A549 (cell line): ENCODE data around the gene MYT1. TPM values are rescaled to one million over a fixed set of nuclear protein-coding genes. Genes with fewer than 3 reads are reported as not detected.

Source experiments
- ATAC-seq, 2 experiments: fragments of 200-7000 bp in 1 of 2; fragments of >200 bp in 1 of 2; cut with Nextera tagmentation in 1 of 2; cut with Tn5 transposase in 1 of 2; 3 replicates each; pipeline versions ENCODE4 v1.8.0 to v1.9.1; 2018 to 2020; ENCODE audit warnings: mild to moderate bottlenecking in 1 of 2, moderate library complexity in 1 of 2
- CTCF ChIA-PET: fragments of 300-600 bp; sonication (Branson Sonifier 250); formaldehyde crosslinking; extraction: SDS; loops from one replicate; lab custom pipeline; 2021; ENCODE audit warnings: antibody characterized with exemption, inconsistent platforms; lab: Yijun Ruan, JAX
- POLR2A ChIA-PET: fragments of 350-600 bp; formaldehyde crosslinking; extraction: SDS; loops from one replicate; lab custom pipeline; 2021; ENCODE audit warnings: antibody characterized with exemption, inconsistent platforms; lab: Yijun Ruan, JAX
- DNase-seq, 2 experiments: peaks; one replicate each; pipeline versions ENCODE4 v3.0.0 to v3.0.0-alpha.2; 2011 to 2016; ENCODE audit warnings: low read depth in 1 of 2, low spot score in 1 of 2
- FAIRE-seq: peaks from 2 replicates; lab custom pipeline; 2011; peaks lifted over from hg19 to GRCh38; lab: Jason Lieb, UNC
- H3K27ac ChIP-seq, 2 experiments: fragments of >200 bp; sonication (Bioruptor Twin); formaldehyde crosslinking; 3 replicates each; pipeline ENCODE4 v1.5.1; 2016 to 2017
- H3K4me1 ChIP-seq: fragments of >200 bp; sonication (Bioruptor Twin); formaldehyde crosslinking; 3 replicates; pipeline ENCODE4 v1.6.1; 2016
- H3K4me2 ChIP-seq: fragments of >200 bp; sonication (Bioruptor Twin); formaldehyde crosslinking; 3 replicates; pipeline ENCODE4 v1.6.1; 2016
- H3K4me3 ChIP-seq: fragments of >200 bp; sonication (Bioruptor Twin); formaldehyde crosslinking; 3 replicates; pipeline ENCODE4 v1.5.1; 2016
- H3K9me3 ChIP-seq: fragments of >200 bp; sonication (Bioruptor Twin); formaldehyde crosslinking; 3 replicates; pipeline ENCODE4 v1.6.1; 2016
- ATOH8 ChIP-seq: fragments of 250-450 bp; sonication (Bioruptor Pico); IDR thresholded peaks from 2 replicates; pipeline ENCODE4 v1.5.0; 2020; ENCODE audit warnings: low read depth, mild to moderate bottlenecking, moderate library complexity
- BCL3 ChIP-seq: fragments of >200 bp; sonication (Bioruptor Twin); formaldehyde crosslinking; IDR thresholded peaks from 3 replicates; pipeline ENCODE4 v1.6.1; 2016
- EHMT2 ChIP-seq: fragments of 200-600 bp; sonication (generic); IDR thresholded peaks from 2 replicates; pipeline ENCODE4 v1.6.1; 2016; ENCODE audit warnings: antibody characterized with exemption, low read depth, mild to moderate bottlenecking, moderate library complexity
- ELK1 ChIP-seq: fragments of 150-350 bp; IDR thresholded peaks from 2 replicates; pipeline ENCODE4 v1.6.1; 2014; ENCODE audit warnings: low read depth, mild to moderate bottlenecking, low read length
- FOSB ChIP-seq: fragments of 250-450 bp; sonication (Bioruptor Pico); IDR thresholded peaks from 2 replicates; pipeline ENCODE4 v1.5.0; 2020; ENCODE audit warnings: mild to moderate bottlenecking, moderate library complexity
- GATA3 ChIP-seq: IDR thresholded peaks from 2 replicates; pipeline ENCODE4 v1.6.1; 2012; ENCODE audit warnings: borderline replicate concordance
- HES2 ChIP-seq: fragments of >200 bp; sonication (Bioruptor Twin); formaldehyde crosslinking; IDR thresholded peaks from 2 replicates; pipeline ENCODE4 v1.6.1; 2016
- HOXB13 ChIP-seq: fragments of 250-450 bp; sonication (Bioruptor Pico); IDR thresholded peaks from 2 replicates; pipeline ENCODE4 v1.5.0; 2020; ENCODE audit warnings: low read depth, mild to moderate bottlenecking, moderate library complexity
- JUNB ChIP-seq: fragments of >200 bp; sonication (Bioruptor Twin); formaldehyde crosslinking; IDR thresholded peaks from 2 replicates; pipeline ENCODE4 v1.6.1; 2016
- MAFK ChIP-seq: fragments of 450-650 bp; IDR thresholded peaks from 2 replicates; pipeline ENCODE4 v1.6.1; 2014; ENCODE audit not compliant: partially characterized antibody
- MAZ ChIP-seq: fragments of 150-350 bp; IDR thresholded peaks from 2 replicates; pipeline ENCODE4 v1.6.1; 2014; ENCODE audit warnings: antibody characterized with exemption, low read depth, low read length, borderline replicate concordance
- MYC ChIP-seq: IDR thresholded peaks from 2 replicates; pipeline ENCODE4 v1.6.1; 2012; ENCODE audit warnings: mild to moderate bottlenecking, inconsistent platforms, low read length, improper control_type of control experiment, borderline replicate concordance
- NFE2L2 ChIP-seq: fragments of 150-350 bp; conservative IDR thresholded peaks from 2 replicates; pipeline ENCODE4 v1.6.1; 2014; ENCODE audit warnings: low read length
- NR3C1 ChIP-seq: fragments of >200 bp; sonication (Bioruptor Twin); formaldehyde crosslinking; IDR thresholded peaks from 3 replicates; pipeline ENCODE4 v1.6.1; 2017
- POLR2A ChIP-seq: IDR thresholded peaks from 2 replicates; pipeline ENCODE4 v1.6.1; 2012; ENCODE audit warnings: mild to moderate bottlenecking, low read length
- RCOR1 ChIP-seq: fragments of 150-350 bp; IDR thresholded peaks from 2 replicates; pipeline ENCODE4 v1.6.1; 2014; ENCODE audit warnings: antibody characterized with exemption, low read length, low read depth
- RFX5 ChIP-seq: fragments of 450-650 bp; IDR thresholded peaks from 2 replicates; pipeline ENCODE4 v1.7.1; 2014; ENCODE audit warnings: antibody characterized with exemption, mild to moderate bottlenecking, moderate library complexity
- SREBF2 ChIP-seq: fragments of 450-650 bp; IDR thresholded peaks from 2 replicates; pipeline ENCODE4 v1.6.1; 2014; ENCODE audit warnings: mild to moderate bottlenecking, moderate library complexity
- TP53 ChIP-seq: fragments of 250-450 bp; sonication (Bioruptor Pico); IDR thresholded peaks from 2 replicates; pipeline ENCODE4 v1.5.0; 2021; ENCODE audit warnings: mild to moderate bottlenecking, moderate library complexity
- USF2 ChIP-seq: fragments of 450-650 bp; IDR thresholded peaks from 2 replicates; pipeline ENCODE4 v1.6.1; 2014; ENCODE audit warnings: antibody characterized with exemption
- ZC3H11A ChIP-seq: fragments of 450-650 bp; IDR thresholded peaks from 2 replicates; pipeline ENCODE4 v1.6.1; 2014; ENCODE audit warnings: antibody characterized with exemption, mild to moderate bottlenecking
- ZFP36 ChIP-seq: fragments of 450-650 bp; IDR thresholded peaks from 2 replicates; pipeline ENCODE4 v1.6.1; 2014; ENCODE audit warnings: borderline replicate concordance; ENCODE audit not compliant: partially characterized antibody
- ZSCAN20 ChIP-seq: fragments of 250-450 bp; sonication (Bioruptor Pico); IDR thresholded peaks from 2 replicates; pipeline ENCODE4 v1.8.0; 2022; ENCODE audit warnings: mild to moderate bottlenecking, moderate library complexity
- WGBS: methylation state at CpG from one replicate; pipeline ENCODE4 v1.1.6; 2017; ENCODE audit errors: missing lambda C conversion rate; 5-methylcytosine and 5-hydroxymethylcytosine counted together
- polyA plus RNA-seq, 4 experiments: library from polyadenylated mRNA; depleted of rRNA in 3 of 4; stranded (reverse); fragments of >200 nt; fragmentation: RNase III in 1 of 4; extraction: RNeasy Plus Mini Kit Qiagen cat#74134 plus additional on column Dnase treatment in 1 of 4; gene quantifications; 2 replicates in 3 of 4; 3 replicates in 1 of 4; pipeline ENCODE4 v1.2.3, GENCODE V29; 2011 to 2017

Gene MYT1
- polyA plus RNA-seq, 2 of the 4 experiments (the other 2 are of a cell fraction), result 0.21 to 0.22 TPM

GRCh38 chr20:64254156-64254555 lies 89.9 kb downstream of the MYT1 start:
- ChIA-PET POLR2A (no interaction called here), CTCF (interaction anchor here (0.9 to 1.0 kb wide), 2 partner anchors 8 to 14 kb away, joined by 3 read pairs; no protein-coding TSS in a partner anchor)
- Histone ChIP-seq H3K4me2 (no peak overlapping the region), H3K27ac (no peak overlapping the region), H3K4me3 (no peak overlapping the region), H3K9me3 (no peaks in the 10 kb centered on the region), H3K4me1 (peaks cover 8% of the 10 kb centered on the region)
- DNase-seq, result no peak
- no peak for FAIRE-seq
- WGBS, result 81% methylated on average over 5 of the region's 5 CpGs
- no peak for ATAC-seq
- no peak for TF ChIP-seq GATA3
- TF ChIP-seq RCOR1, result no peak
- TF ChIP-seq TP53 (CRISPR knock-in tag), result no peak
- TF ChIP-seq FOSB (CRISPR knock-in tag), result no peak
- TF ChIP-seq MAFK, result no peak
- TF ChIP-seq JUNB, result no peak
- TF ChIP-seq ZC3H11A, result no peak
- no peak for TF ChIP-seq RFX5
- no peak for TF ChIP-seq ZFP36
- no peak for TF ChIP-seq MYC
- TF ChIP-seq NFE2L2, result no peak
- no peak for TF ChIP-seq ATOH8 (CRISPR knock-in tag)
- no peak for TF ChIP-seq ELK1
- no peak for TF ChIP-seq NR3C1
- TF ChIP-seq USF2, result no peak
- TF ChIP-seq HES2, result no peak
- TF ChIP-seq, all 56 proteins: peak for 0

GRCh38 chr20:64254571-64255360 lies 90.5 kb downstream of the MYT1 start:
- Histone ChIP-seq H3K9me3 (no peaks in the 10 kb centered on the region), H3K4me1 (peaks cover 8% of the 10 kb centered on the region), H3K27ac (peak overlapping the region; percentile 81 to 97), H3K4me3 (peak overlapping the region; percentile 74), H3K4me2 (peak overlapping the region; percentile 84)
- 86% methylated on average over 25 of the region's 28 CpGs for WGBS
- ATAC-seq, result no peak
- POLR2A ChIA-PET, result interaction anchor here (1.6 kb wide), 1 partner anchor 106 kb away, joined by 5 read pairs; no protein-coding TSS in a partner anchor
- FAIRE-seq, result no peak
- no peak for DNase-seq
- TF ChIP-seq SREBF2 (no peak), MAZ (no peak), ZC3H11A (no peak), BCL3 (no peak), EHMT2 (no peak), HES2 (no peak), ZSCAN20 (CRISPR knock-in tag) (no peak), POLR2A (no peak), HOXB13 (CRISPR knock-in tag) (no peak)
- TF ChIP-seq, all 56 proteins: peak for 0
- CTCF ChIA-PET, result interaction anchor here (0.9 to 1.0 kb wide), 2 partner anchors 8 to 15 kb away, joined by 3 read pairs; no protein-coding TSS in a partner anchor
